A673 (cell line): ENCODE measurements around the gene PTPRK. TPM values are rescaled to one million over a fixed set of nuclear protein-coding genes. Genes with fewer than 3 reads are reported as not detected.

Source experiments
- BruUV-seq: library from RNA; stranded (reverse); fragments of 400-500 nt; replicated peaks from 2 replicates; lab custom pipeline; 2021; lab: Mats Ljungman, UMichigan
- CTCF ChIA-PET: fragments of 300-600 bp; sonication (Branson Sonifier 250); formaldehyde crosslinking; loops from one replicate; lab custom pipeline; 2022; ENCODE audit warnings: antibody characterized with exemption; lab: Charles Lee
- POLR2A ChIA-PET: fragments of 300-600 bp; sonication (Branson Sonifier 250); formaldehyde crosslinking; loops from one replicate; lab custom pipeline; 2022; ENCODE audit warnings: antibody characterized with exemption; ENCODE audit not compliant: low non-redundant PET; lab: Charles Lee
- DNase-seq: peaks from one replicate; pipeline ENCODE4 v3.0.0-alpha.2; 2015; ENCODE audit warnings: low spot score
- H3K27ac ChIP-seq: fragments of 200-600 bp; sonication (generic); 2 replicates; pipeline ENCODE4 v1.5.1; 2016; ENCODE audit warnings: mixed run types, low read depth, mild to moderate bottlenecking, mixed read lengths, antibody characterized with exemption, low read length; ENCODE audit not compliant: poor library complexity, severe bottlenecking
- H3K27me3 ChIP-seq: fragments of 200-600 bp; sonication (generic); replicated peaks from 2 replicates; pipeline ENCODE4 v1.6.1; 2017; ENCODE audit warnings: mixed run types, low read depth, mild to moderate bottlenecking, mixed read lengths, antibody characterized with exemption, low read length; ENCODE audit not compliant: insufficient read depth, poor library complexity
- H3K36me3 ChIP-seq: fragments of 200-600 bp; sonication (generic); 2 replicates; pipeline ENCODE4 v1.6.1; 2016; ENCODE audit warnings: mixed run types, mild to moderate bottlenecking, mixed read lengths, antibody characterized with exemption, low read length; ENCODE audit not compliant: insufficient read depth, poor library complexity, severe bottlenecking
- H3K4me1 ChIP-seq: fragments of 200-600 bp; sonication (generic); 2 replicates; pipeline ENCODE4 v1.6.1; 2017; ENCODE audit warnings: mixed run types, mild to moderate bottlenecking, mixed read lengths, antibody characterized with exemption, low read length; ENCODE audit not compliant: insufficient read depth, poor library complexity, severe bottlenecking
- H3K4me3 ChIP-seq: fragments of 200-600 bp; sonication (generic); 2 replicates; pipeline ENCODE4 v1.5.1; 2016; ENCODE audit warnings: low read depth, mixed run types, mild to moderate bottlenecking, mixed read lengths, low read length; ENCODE audit not compliant: poor library complexity, severe bottlenecking
- H3K9me3 ChIP-seq: fragments of 200-600 bp; sonication (generic); 2 replicates; pipeline ENCODE4 v1.6.1; 2016; ENCODE audit warnings: mixed run types, low read depth, mild to moderate bottlenecking, mixed read lengths, antibody characterized with exemption, low read length; ENCODE audit not compliant: poor library complexity, severe bottlenecking
- CTCF ChIP-seq: fragments of 300-800, 200-600 bp; sonication (generic); conservative IDR thresholded peaks from 2 replicates; pipeline ENCODE4 v1.5.1; 2017; ENCODE audit warnings: low read depth, mild to moderate bottlenecking, antibody characterized with exemption, low read length, moderate library complexity, mixed read lengths
- EZH2 ChIP-seq: fragments of 200-600 bp; sonication (generic); IDR thresholded peaks from 2 replicates; pipeline ENCODE4 v1.6.1; 2017; ENCODE audit warnings: borderline replicate concordance, low read depth, mild to moderate bottlenecking, mixed read lengths, antibody characterized with exemption, low read length; ENCODE audit not compliant: poor library complexity, severe bottlenecking
- intact Hi-C: fragments of 100-400 bp; cut with micrococcal nuclease; formaldehyde crosslinking; loops from one replicate; pipeline ENCODE4 v1.10.0; 2022; ENCODE audit not compliant: unreplicated experiment
- total RNA-seq: library from RNA; stranded (reverse); gene quantifications from 2 replicates; pipeline ENCODE4 v1.2.3, GENCODE V29; 2021

The PTPRK gene
- total RNA-seq, 1 experiment from 2014 or later: 77.3 TPM

GRCh38 chr6:128079021-128079420 lies 441.4 kb downstream of the PTPRK start:
- TF ChIP-seq CTCF: no peak
- no peak for TF ChIP-seq EZH2
- no peak for DNase-seq
- Histone ChIP-seq H3K9me3 (no peaks in the 10 kb centered on the region), H3K4me1 (no peaks in the 10 kb centered on the region), H3K36me3 (peaks cover 9% of the 10 kb centered on the region), H3K27me3 (no peaks in the 10 kb centered on the region), H3K27ac (no peak overlapping the region), H3K4me3 (no peak overlapping the region)
- POLR2A ChIA-PET: no interaction called here
- BruUV-seq: no TSS peak
- CTCF ChIA-PET: no interaction called here
- intact Hi-C loops: no loop called here

GRCh38 chr6:128078276-128078675 lies 442.1 kb downstream of the PTPRK start:
- Histone ChIP-seq H3K4me3 (no peak overlapping the region), H3K27me3 (no peaks in the 10 kb centered on the region), H3K27ac (no peak overlapping the region), H3K9me3 (no peaks in the 10 kb centered on the region), H3K4me1 (no peaks in the 10 kb centered on the region), H3K36me3 (peaks cover 9% of the 10 kb centered on the region)
- TF ChIP-seq CTCF (no peak), EZH2 (no peak)
- ChIA-PET POLR2A (no interaction called here), CTCF (no interaction called here)
- no peak for DNase-seq
- no TSS peak for BruUV-seq
- intact Hi-C loops: no loop called here

- BruUV-seq: no TSS peak
- peaks cover 3% of the 10 kb centered on the region for H3K36me3 ChIP-seq
- DNase-seq: no peak
- TF ChIP-seq CTCF (no peak), EZH2 (no peak)
- no peaks in the 10 kb centered on the region for H3K4me1 ChIP-seq
- intact Hi-C loops: no loop called here
- no peak overlapping the region for H3K4me3 ChIP-seq
- no peaks in the 10 kb centered on the region for H3K27me3 ChIP-seq
- no peaks in the 10 kb centered on the region for H3K9me3 ChIP-seq
- no peak overlapping the region for H3K27ac ChIP-seq
- ChIA-PET CTCF (no interaction called here), POLR2A (no interaction called here)
Measured at GRCh38 chr6:128076843-128077242, 443.6 kb downstream of the PTPRK start.
